Naive thymus-derived CD8-positive, alpha-beta T cell (primary cell): ENCODE data around the gene INPP5E. TPM values are rescaled to one million over a fixed set of nuclear protein-coding genes. Genes with fewer than 3 reads are reported as not detected.

ENCODE experiments used
- ATAC-seq, 2 donors: fragments of 150-1000 bp; cut with Tn5 transposase in 1 of 2; sonication (Bioruptor Pico), chemical (Tn5 transposase) in 1 of 2; 1 replicate in 1 of 2; 2 replicates in 1 of 2; pipeline ENCODE4 v1.10.0; 2021; ENCODE audit warnings: mild to moderate bottlenecking in 2 of 2, moderate library complexity in 2 of 2
- POLR2A ChIA-PET: fragments of 350-600 bp; sonication (Branson Sonifier 250); formaldehyde crosslinking; loops from one replicate; lab custom pipeline; 2021; ENCODE audit warnings: antibody characterized with exemption; lab: Charles Lee
- DNase-seq, 10 donors: peaks; one replicate each; pipeline versions ENCODE4 v3.0.0 to v3.0.0-alpha.2; 2020 to 2022
- H3K27ac Mint-ChIP-seq, 10 donors: one replicate each; pipeline ENCODE4 v1.8.0; 2020 to 2022; ENCODE audit warnings: mild to moderate bottlenecking in 10 of 10, mixed read lengths in 10 of 10, moderate library complexity in 4 of 10, inconsistent platforms in 1 of 10
- H3K27me3 Mint-ChIP-seq, 5 donors: one replicate each; pipeline ENCODE4 v1.8.0; 2021 to 2022; ENCODE audit warnings: mixed read lengths in 5 of 5
- H3K36me3 Mint-ChIP-seq, 3 donors: one replicate each; pipeline ENCODE4 v1.8.0; 2020 to 2022; ENCODE audit warnings: mixed read lengths in 3 of 3, mild to moderate bottlenecking in 2 of 3, inconsistent platforms in 1 of 3
- H3K4me1 Mint-ChIP-seq, 4 donors: one replicate each; pipeline ENCODE4 v1.8.0; 2021 to 2022; ENCODE audit warnings: mixed read lengths in 4 of 4
- H3K4me3 Mint-ChIP-seq, 10 donors: one replicate each; pipeline ENCODE4 v1.8.0; 2020 to 2022; ENCODE audit warnings: mild to moderate bottlenecking in 10 of 10, mixed read lengths in 10 of 10, moderate library complexity in 6 of 10, inconsistent platforms in 1 of 10
- H3K9me3 Mint-ChIP-seq, 9 donors: one replicate each; pipeline ENCODE4 v1.8.0; 2020 to 2022; ENCODE audit warnings: mixed read lengths in 9 of 9, mild to moderate bottlenecking in 3 of 9, inconsistent platforms in 1 of 9, moderate library complexity in 1 of 9
- polyA plus RNA-seq, 3 donors: library from polyadenylated mRNA; unstranded; fragments of 300-500 nt; fragmentation: Illumina TruSeq; gene quantifications; one replicate each; pipeline ENCODE4 v1.2.3, GENCODE V29; 2021
- total RNA-seq, 8 experiments: library from RNA in 2 of 8; stranded (reverse) in 2 of 8; gene quantifications; one replicate each; pipeline ENCODE4 v1.2.3 and lab custom pipeline; 2021 to 2026

INPP5E gene
- total and polyA plus RNA-seq, 5 experiments from 2014 or later: 0.90 to 27.3 (median 4.4) TPM

GRCh38 chr9:136470792-136471469, 31.3 kb upstream of the INPP5E start:
- no peaks in the 10 kb centered on the region for H3K27me3 Mint-ChIP-seq
- no peak for ATAC-seq
- POLR2A ChIA-PET: interaction anchor here (1.0 kb wide), 1 partner anchor 70 kb away, joined by 3 read pairs; no protein-coding TSS in a partner anchor
- H3K4me1 Mint-ChIP-seq: peaks cover 0 to 8% (median 0%) of the 10 kb centered on the region in 4 donors
- peaks cover 0 to 82% (median 13%) of the 10 kb centered on the region in 3 donors for H3K36me3 Mint-ChIP-seq
- H3K9me3 Mint-ChIP-seq: no peaks in the 10 kb centered on the region
- peak overlapping the region in 2 of 10 donors; percentile 22 to 33 for H3K27ac Mint-ChIP-seq
- no peak overlapping the region for H3K4me3 Mint-ChIP-seq
- peak in 1 of 10 donors; percentile 24 for DNase-seq

- H3K27me3 Mint-ChIP-seq: no peaks in the 10 kb centered on the region
- peaks cover 0 to 8% (median 0%) of the 10 kb centered on the region in 4 donors for H3K4me1 Mint-ChIP-seq
- H3K27ac Mint-ChIP-seq: peak overlapping the region in 1 of 10 donors; percentile 41
- no peak overlapping the region for H3K4me3 Mint-ChIP-seq
- ATAC-seq: no peak
- POLR2A ChIA-PET: interaction anchor here (1.0 kb wide), 1 partner anchor 69 kb away, joined by 3 read pairs; no protein-coding TSS in a partner anchor
- DNase-seq: no peak
- no peaks in the 10 kb centered on the region for H3K9me3 Mint-ChIP-seq
- peaks cover 0 to 82% (median 14%) of the 10 kb centered on the region in 3 donors for H3K36me3 Mint-ChIP-seq
Measured at GRCh38 chr9:136470356-136470755, 30.7 kb upstream of the INPP5E start.

DNA sequence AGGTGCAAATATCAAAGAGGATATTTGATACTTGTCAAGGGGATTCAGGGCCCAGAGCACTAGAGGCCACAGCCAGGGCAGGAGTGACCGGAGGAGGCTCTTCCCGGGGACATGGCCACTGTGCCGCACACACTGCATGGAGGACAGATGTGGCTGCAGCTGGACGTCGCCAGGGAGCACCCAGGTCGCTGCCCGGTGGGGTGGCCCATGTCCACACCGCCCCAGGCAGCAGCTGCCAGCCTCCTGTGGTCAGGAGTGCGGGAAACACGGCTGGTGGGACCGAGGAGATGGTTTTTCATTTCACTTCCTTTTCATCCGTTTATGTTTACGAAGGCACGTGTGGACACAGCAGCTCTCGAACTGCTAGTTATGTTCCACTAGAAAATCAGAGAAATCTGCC, 28.1 kb upstream of the INPP5E start:
- peaks cover 0 to 83% (median 20%) of the 10 kb centered on the region in 3 donors for H3K36me3 Mint-ChIP-seq
- no peak for DNase-seq
- no peak for ATAC-seq
- POLR2A ChIA-PET: no interaction called here
- H3K4me3 Mint-ChIP-seq: no peak overlapping the region
- no peaks in the 10 kb centered on the region for H3K27me3 Mint-ChIP-seq
- peaks cover 0 to 8% (median 0%) of the 10 kb centered on the region in 4 donors for H3K4me1 Mint-ChIP-seq
- H3K9me3 Mint-ChIP-seq: no peaks in the 10 kb centered on the region
- no peak overlapping the region for H3K27ac Mint-ChIP-seq

DNA sequence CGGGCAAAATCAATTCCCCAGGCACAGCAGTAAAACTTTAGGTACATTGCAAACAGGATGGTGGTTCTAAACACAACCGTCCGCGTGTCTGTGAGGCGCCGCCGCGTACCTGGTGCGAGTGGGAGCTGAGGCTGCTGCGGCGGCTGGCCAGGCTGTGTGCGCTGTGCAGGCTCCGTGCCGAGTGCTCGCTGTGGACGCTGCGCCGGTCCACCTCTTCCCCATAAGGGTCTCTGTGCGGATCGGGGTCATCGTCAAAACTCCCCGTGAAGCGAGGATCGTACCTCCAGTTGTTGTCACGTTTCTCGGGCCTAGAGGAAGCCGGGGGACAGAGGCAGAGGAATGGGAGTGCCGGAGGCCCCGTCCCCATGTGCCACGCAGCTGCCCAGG, 26.5 kb upstream of the INPP5E start:
- no peak for DNase-seq
- Mint-ChIP-seq H3K9me3 (no peaks in the 10 kb centered on the region), H3K27ac (no peak overlapping the region), H3K4me1 (peaks cover 0 to 8% (median under 1%) of the 10 kb centered on the region in 4 donors), H3K36me3 (peaks cover 0 to 90% (median 18%) of the 10 kb centered on the region in 3 donors), H3K27me3 (no peaks in the 10 kb centered on the region), H3K4me3 (no peak overlapping the region)
- ATAC-seq: no peak
- POLR2A ChIA-PET: no interaction called here

- H3K4me3 Mint-ChIP-seq: no peak overlapping the region
- peaks cover 0 to 8% (median under 1%) of the 10 kb centered on the region in 4 donors for H3K4me1 Mint-ChIP-seq
- H3K36me3 Mint-ChIP-seq: peaks cover 0 to 91% (median 18%) of the 10 kb centered on the region in 3 donors
- ATAC-seq: no peak
- H3K9me3 Mint-ChIP-seq: no peaks in the 10 kb centered on the region
- POLR2A ChIA-PET: no interaction called here
- H3K27ac Mint-ChIP-seq: peak overlapping the region in 2 of 10 donors; percentile 5 to 15
- H3K27me3 Mint-ChIP-seq: no peaks in the 10 kb centered on the region
- DNase-seq: no peak
Measured at GRCh38 chr9:136465500-136466154, 26.0 kb upstream of the INPP5E start.

- H3K9me3 Mint-ChIP-seq: no peaks in the 10 kb centered on the region
- peaks cover 0 to 2% (median 0%) of the 10 kb centered on the region in 4 donors for H3K4me1 Mint-ChIP-seq
- DNase-seq (no peak), ATAC-seq (no peak)
- H3K27me3 Mint-ChIP-seq: no peaks in the 10 kb centered on the region
- H3K4me3 Mint-ChIP-seq: no peak overlapping the region
- H3K36me3 Mint-ChIP-seq: peaks cover 0 to 89% (median 19%) of the 10 kb centered on the region in 3 donors
- H3K27ac Mint-ChIP-seq: no peak overlapping the region
- POLR2A ChIA-PET: no interaction called here
Measured at GRCh38 chr9:136464241-136464640, 24.6 kb upstream of the INPP5E start.

GRCh38 chr9:136463578-136463977, 23.9 kb upstream of the INPP5E start:
- no peak for DNase-seq
- H3K4me3 Mint-ChIP-seq: no peak overlapping the region
- no peaks in the 10 kb centered on the region for H3K9me3 Mint-ChIP-seq
- H3K27me3 Mint-ChIP-seq: no peaks in the 10 kb centered on the region
- no peak for ATAC-seq
- H3K27ac Mint-ChIP-seq: peak overlapping the region in 1 of 10 donors; percentile 40
- H3K36me3 Mint-ChIP-seq: peaks cover 0 to 89% (median 25%) of the 10 kb centered on the region in 3 donors
- peaks cover 0 to 2% (median 0%) of the 10 kb centered on the region in 4 donors for H3K4me1 Mint-ChIP-seq
- POLR2A ChIA-PET: no interaction called here

GRCh38 chr9:136462664-136463063, 23.0 kb upstream of the INPP5E start:
- Mint-ChIP-seq H3K4me3 (no peak overlapping the region), H3K9me3 (no peaks in the 10 kb centered on the region), H3K27me3 (no peaks in the 10 kb centered on the region), H3K36me3 (peaks cover 0 to 91% (median 25%) of the 10 kb centered on the region in 3 donors), H3K27ac (peak overlapping the region in 1 of 10 donors; percentile 51), H3K4me1 (peaks cover 0 to 2% (median 0%) of the 10 kb centered on the region in 4 donors)
- no peak for DNase-seq
- POLR2A ChIA-PET: no interaction called here
- no peak for ATAC-seq

- no peak for ATAC-seq
- H3K4me3 Mint-ChIP-seq: no peak overlapping the region
- H3K27me3 Mint-ChIP-seq: no peaks in the 10 kb centered on the region
- peaks cover 0 to 2% (median 0%) of the 10 kb centered on the region in 4 donors for H3K4me1 Mint-ChIP-seq
- H3K27ac Mint-ChIP-seq: no peak overlapping the region
- no peaks in the 10 kb centered on the region for H3K9me3 Mint-ChIP-seq
- no peak for DNase-seq
- POLR2A ChIA-PET: interaction anchor here (0.6 to 0.7 kb wide), 3 partner anchors 8 to 185 kb away, joined by 3 to 5 read pairs (median 3); no protein-coding TSS in a partner anchor
- H3K36me3 Mint-ChIP-seq: peaks cover 0 to 96% (median 24%) of the 10 kb centered on the region in 3 donors
Measured at GRCh38 chr9:136460772-136461325, 21.2 kb upstream of the INPP5E start.

- POLR2A ChIA-PET: no interaction called here
- no peak for DNase-seq
- H3K4me1 Mint-ChIP-seq: peaks cover 0 to 2% (median 0%) of the 10 kb centered on the region in 4 donors
- peaks cover 0 to 93% (median 15%) of the 10 kb centered on the region in 3 donors for H3K36me3 Mint-ChIP-seq
- no peaks in the 10 kb centered on the region for H3K9me3 Mint-ChIP-seq
- no peak overlapping the region for H3K27ac Mint-ChIP-seq
- ATAC-seq: no peak
- H3K27me3 Mint-ChIP-seq: no peaks in the 10 kb centered on the region
- no peak overlapping the region for H3K4me3 Mint-ChIP-seq
Measured at GRCh38 chr9:136459425-136459824, 19.8 kb upstream of the INPP5E start.

DNA sequence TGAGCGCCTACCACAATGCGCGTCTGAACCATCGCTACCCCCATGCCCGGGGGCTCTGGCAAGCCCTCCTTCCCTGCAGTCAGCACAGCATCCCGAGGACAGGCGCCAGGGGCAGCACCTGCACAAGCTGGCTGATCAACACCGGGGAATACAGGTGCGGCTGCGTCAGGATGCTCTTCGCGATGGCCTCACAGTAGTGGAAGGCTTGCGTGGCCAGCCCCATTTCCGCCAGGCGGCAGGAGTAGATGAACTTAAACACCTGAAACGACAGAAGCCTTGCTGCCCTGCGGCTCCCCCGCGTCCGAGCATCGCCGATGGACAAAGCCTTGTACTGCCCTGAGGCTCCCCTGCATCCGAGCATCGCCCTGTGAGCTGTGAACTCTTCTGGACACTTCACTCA, 17.7 kb upstream of the INPP5E start:
- Mint-ChIP-seq H3K27ac (no peak overlapping the region), H3K4me1 (peaks cover 0 to 2% (median 0%) of the 10 kb centered on the region in 4 donors), H3K27me3 (no peaks in the 10 kb centered on the region), H3K36me3 (peaks cover 0 to 91% (median 22%) of the 10 kb centered on the region in 3 donors), H3K4me3 (no peak overlapping the region), H3K9me3 (no peaks in the 10 kb centered on the region)
- DNase-seq (no peak), ATAC-seq (no peak)
- POLR2A ChIA-PET: no interaction called here

DNA sequence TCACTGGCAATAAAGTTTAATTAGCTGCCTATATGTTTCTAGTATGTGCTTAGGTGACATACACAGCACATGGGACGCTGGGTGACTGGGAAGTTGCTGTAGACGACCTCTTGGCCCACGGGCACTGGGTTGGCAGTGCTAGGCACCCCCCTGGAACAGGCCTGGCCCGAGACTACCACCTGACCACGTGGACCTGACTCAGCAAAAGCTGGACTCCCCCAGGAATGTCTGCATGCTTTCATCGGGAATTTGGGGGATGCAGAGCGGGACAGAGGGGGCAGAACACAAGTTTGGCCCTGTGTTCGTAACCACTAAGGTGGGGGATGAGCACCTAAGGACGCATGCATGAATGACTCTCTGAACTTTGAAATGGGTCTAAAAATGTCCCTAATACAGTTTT, 16.6 kb upstream of the INPP5E start:
- ATAC-seq (no peak), DNase-seq (no peak)
- POLR2A ChIA-PET: no interaction called here
- Mint-ChIP-seq H3K4me1 (no peaks in the 10 kb centered on the region), H3K27ac (peak overlapping the region in 2 of 10 donors; percentile 25 to 46), H3K27me3 (no peaks in the 10 kb centered on the region), H3K36me3 (peaks cover 0 to 91% (median 22%) of the 10 kb centered on the region in 3 donors), H3K4me3 (no peak overlapping the region), H3K9me3 (no peaks in the 10 kb centered on the region)
